NCI-H1417 treated with DMSO at 0.1 percent for 48 hours (cell line): ENCODE results near the gene RTN1.

Source experiments
- DNase-seq: peaks from one replicate; lab custom pipeline; 2025; lab: John Stamatoyannopoulos, UW

Gene RTN1

GRCh38 chr14:59629444-59630287, 240.9 kb downstream of the RTN1 start:
- no peak for DNase-seq

DNA sequence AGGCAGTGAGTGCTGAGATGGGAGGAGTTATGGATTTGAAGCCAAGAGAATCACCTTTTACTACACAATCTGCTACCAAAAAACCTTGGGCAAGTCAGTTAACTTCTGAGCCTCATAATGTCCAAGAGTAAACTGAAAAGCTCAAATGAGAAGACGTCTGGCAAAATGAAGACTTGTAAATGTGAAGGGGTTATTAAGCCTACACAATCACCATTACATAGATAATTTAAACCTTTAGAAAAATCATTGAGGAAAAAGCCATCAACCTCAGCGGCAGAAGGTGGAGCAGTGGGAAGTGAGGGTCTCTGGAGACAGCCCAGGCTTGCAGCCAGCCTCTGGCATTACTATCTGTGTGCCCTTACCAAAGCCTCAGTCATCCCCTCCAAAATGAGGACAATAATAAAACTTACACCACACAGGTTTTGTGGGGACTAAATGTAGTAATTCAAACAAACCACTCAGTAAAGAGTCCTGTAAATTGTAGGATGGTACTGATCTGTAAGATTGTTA, 243.5 kb downstream of the RTN1 start:
- no peak for DNase-seq

DNA sequence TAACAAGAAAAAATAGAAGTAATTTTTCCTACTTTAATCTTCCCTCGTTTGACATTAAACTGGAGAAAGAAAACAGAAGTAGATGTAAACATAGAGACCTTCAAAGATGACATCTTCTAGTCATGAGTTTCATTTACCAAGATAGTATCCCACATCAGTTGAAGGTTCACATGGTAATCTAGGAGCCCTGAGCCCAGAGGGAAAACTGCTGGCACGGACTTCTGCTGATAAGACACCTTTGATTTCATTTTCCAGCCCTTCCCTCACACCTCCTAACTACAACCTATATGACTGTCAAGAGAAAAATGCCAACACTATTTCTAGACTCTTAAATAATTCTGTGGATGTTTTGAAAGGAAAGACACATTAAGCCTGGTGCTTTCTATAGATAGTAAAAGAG, 247.9 kb downstream of the RTN1 start:
- DNase-seq = no peak

DNA sequence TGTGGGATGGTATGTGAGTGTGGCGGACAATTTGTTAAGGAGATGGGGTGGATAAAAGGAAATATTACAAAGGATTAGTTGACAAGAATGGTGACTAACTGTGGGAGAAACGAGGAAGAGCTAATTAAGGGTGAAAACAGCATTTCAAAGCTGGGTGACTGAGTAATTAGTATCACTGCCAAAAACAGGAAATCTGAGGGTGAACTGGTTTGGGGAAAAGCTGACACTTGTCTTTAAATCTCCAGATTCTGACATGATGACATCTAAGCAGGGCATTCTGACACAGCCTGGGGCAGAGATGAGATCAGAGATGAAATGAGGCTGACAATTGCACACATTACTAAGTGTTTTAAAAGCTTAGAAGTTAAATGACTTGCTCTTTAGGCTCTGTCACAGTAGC, 251.5 kb downstream of the RTN1 start:
- DNase-seq = no peak

DNA sequence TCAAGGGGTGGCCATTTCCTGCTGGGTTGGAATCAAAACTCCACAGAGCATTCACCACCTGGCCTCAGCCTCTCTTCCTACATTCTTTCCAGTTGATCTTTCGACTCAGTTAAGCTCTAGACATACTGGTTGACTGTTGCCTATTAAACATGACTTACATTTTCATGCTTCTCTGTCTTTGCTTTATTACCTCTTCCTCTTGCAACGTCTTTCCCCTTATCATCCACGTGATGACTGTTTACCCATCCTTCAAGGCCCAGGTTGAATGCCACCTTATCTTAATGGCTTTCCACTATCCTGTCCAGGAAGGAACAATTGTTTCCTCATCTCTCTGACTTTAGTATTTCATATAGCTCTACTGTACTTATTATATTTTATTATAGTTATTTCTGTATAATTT, 269.5 kb downstream of the RTN1 start:
- DNase-seq = no peak

DNA sequence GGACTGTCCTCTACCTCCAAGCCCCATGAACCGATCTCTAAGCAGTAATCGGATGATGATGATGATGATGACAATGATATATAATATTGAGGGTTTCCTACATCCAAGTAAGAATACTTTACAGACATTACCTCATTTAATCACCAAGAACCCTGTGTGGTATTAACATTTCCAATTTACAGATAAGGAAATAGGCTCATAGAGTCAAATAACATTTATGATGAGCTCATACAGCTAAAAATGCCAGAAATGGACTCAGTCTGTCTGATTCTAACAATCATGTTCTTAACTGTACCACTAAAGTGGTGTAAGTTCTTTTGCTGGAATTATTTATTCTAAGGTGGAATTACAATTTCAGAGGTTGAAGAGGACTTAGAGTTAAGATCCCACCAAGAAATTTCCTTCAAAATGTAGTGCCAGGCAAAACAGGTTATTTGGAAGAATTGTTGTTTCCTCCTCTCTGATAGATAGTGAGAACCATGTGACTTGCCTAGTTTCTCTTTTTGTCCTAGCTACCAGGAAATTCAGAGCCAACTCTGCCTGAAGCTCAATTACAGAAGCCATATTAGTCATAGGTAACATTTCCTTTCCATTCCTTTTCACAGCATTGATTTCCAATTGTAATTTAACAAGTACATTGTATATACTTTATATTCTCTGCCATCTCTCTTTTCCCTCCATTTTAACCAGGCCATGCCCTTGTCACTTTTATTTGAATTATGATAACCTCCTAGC, 270.2 kb downstream of the RTN1 start:
- DNase-seq = no peak

GRCh38 chr14:59595071-59595470, 275.5 kb downstream of the RTN1 start:
- DNase-seq = no peak

DNA sequence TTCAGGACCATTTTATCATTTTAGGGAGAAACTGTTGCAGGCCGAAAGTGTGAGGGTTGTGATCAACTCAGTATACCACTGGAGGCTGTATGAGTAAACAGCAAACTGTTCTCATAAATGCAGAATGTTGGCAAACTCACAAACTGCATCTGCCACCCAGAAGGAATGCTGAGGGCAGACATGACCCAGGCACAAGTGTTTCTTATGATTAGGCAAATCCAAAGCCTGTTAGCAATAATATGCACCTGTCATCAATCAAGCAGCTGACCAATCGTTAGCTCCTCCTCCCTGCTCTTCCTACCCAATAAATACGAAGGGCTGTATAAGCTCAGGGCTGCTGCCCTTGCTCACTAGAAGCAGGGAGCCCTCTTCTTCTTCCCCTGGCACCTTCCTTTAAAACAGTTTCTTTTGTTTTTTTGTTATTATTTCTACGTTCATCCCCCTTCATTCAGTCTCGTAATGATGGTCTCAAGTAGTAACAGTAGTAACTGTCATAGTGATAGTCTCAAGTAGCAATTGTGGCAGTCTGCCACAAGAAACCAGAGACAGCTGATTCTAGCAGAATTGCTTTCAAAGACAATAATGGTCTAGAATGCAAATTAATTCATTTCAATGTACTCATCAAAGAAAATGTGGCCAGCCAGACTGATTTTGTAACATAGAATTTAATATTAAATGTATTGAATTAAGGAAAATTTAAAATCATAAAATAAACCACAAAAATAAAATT, 278.8 kb downstream of the RTN1 start:
- no peak for DNase-seq

DNA sequence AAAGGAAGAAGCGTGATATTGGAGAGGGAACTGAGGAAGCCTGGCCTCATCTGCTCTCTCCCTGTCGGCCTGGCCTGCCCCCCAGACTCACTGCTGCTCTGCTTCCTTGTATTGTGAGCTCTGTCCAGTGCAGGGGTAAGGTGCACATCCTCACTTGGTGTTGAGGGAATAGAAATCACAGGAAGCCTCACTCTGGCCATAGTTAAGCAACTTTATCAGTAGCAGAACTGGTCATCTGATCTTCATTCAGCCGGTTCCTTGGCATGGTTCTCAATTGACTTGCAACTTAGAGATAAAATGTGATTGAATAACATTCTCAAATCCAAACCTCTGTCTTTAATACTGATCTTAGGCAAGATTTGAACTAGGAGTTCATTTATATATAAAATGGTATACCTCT, 282.5 kb downstream of the RTN1 start:
- DNase-seq = no peak

DNA sequence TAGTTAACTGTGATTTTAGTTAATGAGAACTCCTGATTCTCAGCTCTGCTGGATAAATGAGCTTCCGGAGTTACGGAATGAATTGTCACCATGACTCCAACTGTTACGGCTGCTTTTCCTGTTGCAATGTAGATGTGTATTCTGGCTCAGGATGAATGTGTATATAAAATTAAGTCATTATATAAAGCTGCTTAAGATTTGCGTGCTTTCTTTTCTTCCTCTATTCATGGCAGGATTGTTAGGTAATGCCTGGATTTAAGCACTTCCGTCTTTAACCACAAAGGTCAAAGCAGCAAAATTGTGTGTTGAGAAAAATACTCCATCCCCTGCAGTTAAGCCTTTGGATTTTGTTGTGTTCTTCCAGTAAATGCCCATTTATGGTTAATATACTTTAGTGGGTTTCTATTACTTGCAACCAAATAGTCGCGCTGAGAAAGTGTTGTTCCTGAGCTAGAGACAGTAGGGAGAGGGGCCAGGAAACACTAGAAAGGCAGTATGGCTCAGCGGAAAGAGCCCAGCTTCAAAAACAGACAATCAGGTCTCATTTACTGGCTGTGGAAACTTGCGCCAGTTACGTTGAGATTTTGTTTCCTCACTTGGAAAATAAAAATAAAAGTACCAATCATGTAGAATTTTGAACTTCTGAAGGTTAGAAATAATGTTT, 284.6 kb downstream of the RTN1 start:
- no peak for DNase-seq

DNA sequence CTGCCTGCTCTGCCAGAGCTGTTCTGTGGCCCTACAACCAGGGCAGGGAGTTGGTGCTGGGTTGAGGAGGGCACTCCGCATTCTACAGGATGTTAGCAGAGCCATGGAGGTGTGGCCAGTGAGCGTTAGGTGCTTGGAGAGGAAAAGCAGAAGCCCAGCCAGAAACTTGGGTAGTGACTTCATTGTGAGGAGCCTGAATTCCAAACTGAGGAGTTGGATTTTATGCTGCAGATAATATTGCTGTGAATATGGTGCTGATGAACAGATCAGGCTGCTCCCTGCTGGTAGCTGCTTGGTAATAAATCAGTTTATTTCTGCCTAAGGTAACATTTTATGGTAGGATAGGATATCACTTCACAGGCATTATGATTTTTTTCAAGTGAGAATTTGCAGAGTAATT, 286.8 kb downstream of the RTN1 start:
- DNase-seq = no peak

DNA sequence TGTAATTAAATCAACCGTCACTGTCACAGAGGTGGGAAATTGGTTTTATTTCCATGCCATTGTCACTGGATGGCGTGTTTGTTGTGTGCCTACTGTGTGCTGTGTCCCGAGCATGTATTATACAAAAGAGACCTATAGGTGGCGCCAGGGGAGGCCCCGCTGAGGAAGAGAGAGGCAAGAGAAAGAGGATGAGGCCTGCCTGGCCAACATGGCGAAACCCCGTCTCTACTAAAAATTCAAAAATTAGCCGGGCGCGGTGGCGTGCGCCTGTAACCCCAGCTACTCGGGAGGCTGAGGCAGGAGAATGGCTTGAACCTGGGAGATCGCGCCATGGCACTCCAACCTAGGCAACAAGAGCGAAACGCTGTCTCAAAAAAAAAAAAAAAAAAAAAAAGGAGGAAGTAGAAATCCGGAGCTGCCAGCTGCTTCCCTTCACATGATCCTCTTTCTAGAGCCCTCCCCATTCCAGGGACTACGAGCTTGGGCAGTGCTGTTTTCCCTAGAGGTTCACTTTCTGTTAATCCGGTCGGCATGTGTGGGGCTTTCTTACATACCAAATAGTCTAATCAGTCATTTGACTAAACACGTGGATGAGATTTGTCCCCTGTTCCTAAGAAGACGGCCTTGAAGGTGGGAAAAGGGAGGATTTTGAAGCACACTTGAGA, 287.6 kb downstream of the RTN1 start:
- no peak for DNase-seq

DNA sequence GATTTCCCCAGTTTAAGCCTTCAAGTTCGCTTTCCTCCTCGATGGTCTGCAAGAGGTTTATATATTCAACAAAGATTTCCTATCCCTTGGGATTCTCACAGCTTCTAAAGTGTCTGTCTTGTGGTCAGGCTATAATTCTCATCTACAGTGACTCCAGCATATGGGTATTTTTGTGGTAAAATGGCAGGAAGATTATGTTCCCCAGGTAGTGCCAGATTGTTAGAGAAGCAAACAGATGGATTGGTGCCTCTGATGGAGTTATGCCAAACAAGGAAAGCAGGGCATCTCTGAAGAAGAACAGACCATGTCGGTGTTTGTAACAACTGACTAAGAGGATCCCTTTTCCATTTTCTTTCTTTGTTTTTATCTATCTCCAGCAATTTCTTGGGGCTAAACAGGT, 288.4 kb downstream of the RTN1 start:
- no peak for DNase-seq

- no peak for DNase-seq
These were observed 289.7 kb downstream of the RTN1 start for GRCh38 chr14:59580911-59581310.

- no peak for DNase-seq
These were observed 294.0 kb downstream of the RTN1 start, which contains the start of gene CCDC175 for GRCh38 chr14:59576332-59577294. CCDC175 (minus strand) TSS chr14:59576812; CDS start chr14:59576775, 37 bp downstream.

- no peak for DNase-seq
These were observed 300.5 kb downstream of the RTN1 start for GRCh38 chr14:59570122-59570521.

DNA sequence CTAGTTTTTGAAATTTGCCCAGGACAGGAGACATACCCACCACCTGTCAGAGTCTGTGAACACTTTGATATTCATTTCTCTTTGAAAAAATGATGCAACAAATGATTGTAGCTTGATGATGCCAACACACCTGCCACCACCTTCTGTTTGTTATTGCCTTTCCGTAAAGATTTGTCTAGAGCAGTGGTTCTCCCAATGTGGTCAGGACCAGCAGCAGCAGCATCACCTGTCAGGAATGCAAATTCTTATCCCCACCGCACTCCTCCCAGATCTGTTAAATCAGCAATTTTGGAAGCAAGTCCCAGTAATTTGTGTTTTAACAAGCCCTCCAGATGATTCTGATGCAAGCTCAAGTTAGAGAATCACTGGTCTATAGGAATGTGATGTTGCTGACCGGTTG, 303.9 kb downstream of the RTN1 start:
- DNase-seq = no peak

DNA sequence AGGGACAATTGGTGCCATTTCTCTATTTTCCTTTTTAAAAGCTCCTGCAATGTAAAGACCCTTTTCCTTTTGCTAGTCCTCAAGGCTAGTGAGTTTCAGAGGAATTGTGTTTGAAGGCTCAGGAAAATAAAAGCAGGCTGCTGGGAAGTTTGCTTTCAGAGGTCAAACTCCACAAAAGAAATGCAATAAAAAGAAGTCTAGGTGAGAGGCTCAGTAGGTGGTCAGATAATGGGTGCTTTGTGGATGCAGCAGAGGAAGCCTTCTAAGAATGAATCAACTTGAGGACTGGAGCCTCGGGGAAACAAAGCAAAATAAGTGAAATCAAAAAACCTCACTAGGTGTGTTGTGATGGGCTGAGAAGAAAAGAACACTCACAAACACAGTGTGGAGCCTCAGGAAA, 304.3 kb downstream of the RTN1 start:
- no peak for DNase-seq

DNA sequence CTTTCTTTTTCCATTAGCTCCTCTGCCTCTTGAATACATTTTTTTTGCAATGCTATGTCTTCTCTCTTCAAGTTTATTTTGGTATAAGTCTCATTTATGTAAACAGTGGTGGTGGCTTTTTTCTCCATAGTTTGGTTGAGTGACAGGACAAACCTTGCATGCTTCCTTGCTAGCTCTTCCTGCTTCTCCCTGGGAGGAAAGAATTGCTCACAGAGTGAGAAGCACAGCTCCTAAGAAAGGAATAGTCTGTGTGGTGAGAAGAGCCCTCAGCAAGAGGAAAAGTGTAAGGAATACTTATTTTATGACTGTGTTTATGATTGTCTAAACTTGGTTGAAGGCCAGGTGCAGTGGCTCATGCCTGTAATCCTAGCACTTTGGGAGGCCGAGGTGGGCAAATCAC, 305.5 kb downstream of the RTN1 start:
- DNase-seq = no peak

- no peak for DNase-seq
These were observed 306.2 kb downstream of the RTN1 start for GRCh38 chr14:59564366-59564765.
